Endodermal cell (in vitro differentiated cells): ENCODE results near the gene SDK1. TPM values are rescaled to one million over a fixed set of nuclear protein-coding genes. Genes with fewer than 3 reads are reported as not detected.

Experiments used
- DNase-seq: peaks from one replicate; pipeline ENCODE4 v3.0.0-alpha.2; 2017
- H3K27ac ChIP-seq: 2 replicates; pipeline ENCODE4 v1.5.1; 2013; ENCODE audit warnings: mild to moderate bottlenecking, low read depth, low read length, moderate library complexity
- H3K27me3 ChIP-seq: 2 replicates; pipeline ENCODE4 v1.6.1; 2013; ENCODE audit warnings: mild to moderate bottlenecking, low read length, moderate library complexity; ENCODE audit not compliant: insufficient read depth, control insufficient read depth, poor library complexity, severe bottlenecking
- H3K36me3 ChIP-seq: 2 replicates; pipeline ENCODE4 v1.7.0; 2013; ENCODE audit warnings: mild to moderate bottlenecking, low read length, moderate library complexity; ENCODE audit not compliant: control insufficient read depth, insufficient read depth
- H3K4me1 ChIP-seq: one replicate; pipeline ENCODE4 v1.7.0; 2013; ENCODE audit warnings: low read length; ENCODE audit not compliant: control insufficient read depth, insufficient read depth
- H3K4me3 ChIP-seq: 2 replicates; pipeline ENCODE4 v1.5.1; 2013; ENCODE audit warnings: mild to moderate bottlenecking, low read length, moderate library complexity
- H3K9ac ChIP-seq: 2 replicates; pipeline ENCODE4 v1.6.1; 2013; ENCODE audit warnings: mild to moderate bottlenecking, low read length, moderate library complexity; ENCODE audit not compliant: poor library complexity, severe bottlenecking; ENCODE audit errors: extremely low read depth
- H3K9me3 ChIP-seq: 2 replicates; pipeline ENCODE4 v1.6.1; 2013; ENCODE audit warnings: mild to moderate bottlenecking, low read length, moderate library complexity; ENCODE audit not compliant: control insufficient read depth
- H3K27ac Mint-ChIP-seq: 2 replicates; pipeline ENCODE4 v1.8.0; 2020; ENCODE audit warnings: mixed read lengths
- H3K27me3 Mint-ChIP-seq: 2 replicates; pipeline ENCODE4 v1.8.0; 2021; ENCODE audit warnings: mild to moderate bottlenecking, mixed read lengths; ENCODE audit not compliant: insufficient read depth
- H3K36me3 Mint-ChIP-seq: 2 replicates; pipeline ENCODE4 v1.8.0; 2020; ENCODE audit warnings: low read depth, mixed read lengths
- H3K4me1 Mint-ChIP-seq: 2 replicates; pipeline ENCODE4 v1.8.0; 2020; ENCODE audit warnings: mixed read lengths
- H3K4me3 Mint-ChIP-seq: 2 replicates; pipeline ENCODE4 v1.8.0; 2020; ENCODE audit warnings: mild to moderate bottlenecking, moderate library complexity, mixed read lengths
- H3K9me3 Mint-ChIP-seq: 2 replicates; pipeline ENCODE4 v1.8.0; 2020; ENCODE audit warnings: mild to moderate bottlenecking, mixed read lengths
- CTCF ChIP-seq: fragments of 200-600 bp; sonication (generic); conservative IDR thresholded peaks from 2 replicates; pipeline ENCODE4 v1.5.0; 2021; ENCODE audit warnings: antibody characterized with exemption, mild to moderate bottlenecking
- WGBS, 2 experiments: methylation state at CpG; one replicate each; pipeline versions ENCODE4 v1.1.5 to v1.1.7; 2013; ENCODE audit warnings: missing lambda C conversion rate in 2 of 2, mixed read lengths in 1 of 2; ENCODE audit not compliant: insufficient coverage in 1 of 2, insufficient read length in 1 of 2; 5-methylcytosine and 5-hydroxymethylcytosine counted together
- total RNA-seq, 2 donors: library from RNA; stranded (reverse); fragmentation: NEBNext Ultra II Directional in 1 of 2; extraction: Animal tissue kit (Norgen Biotek cat#: 25700) in 1 of 2; gene quantifications; 2 replicates in 1 of 2; 3 replicates in 1 of 2; pipeline ENCODE4 v1.2.1, GENCODE V29; 2021

Gene SDK1
- total RNA-seq, 2 donors from 2014 or later: 22.7 to 23.1 TPM

- Histone ChIP-seq H3K36me3 (no peaks in the 10 kb centered on the region), H3K9me3 (no peaks in the 10 kb centered on the region), H3K27me3 (no peaks in the 10 kb centered on the region), H3K9ac (no peak overlapping the region), H3K4me1 (no peaks in the 10 kb centered on the region), H3K27ac (no peak overlapping the region), H3K4me3 (no peak overlapping the region)
- Mint-ChIP-seq H3K4me3 (no peak overlapping the region), H3K27me3 (no peaks in the 10 kb centered on the region), H3K4me1 (peaks cover 9% of the 10 kb centered on the region), H3K9me3 (no peaks in the 10 kb centered on the region), H3K36me3 (peaks cover 7% of the 10 kb centered on the region), H3K27ac (no peak overlapping the region)
- TF ChIP-seq CTCF: no peak
- 83 to 84% methylated on average over 6 to 18 of the region's 18 CpGs for WGBS, 2 experiments
- no peak for DNase-seq
These were observed 848.2 kb downstream of the SDK1 start for GRCh38 chr7:4149236-4149635.

GRCh38 chr7:4149645-4150044, 848.6 kb downstream of the SDK1 start:
- Histone ChIP-seq H3K9ac (no peak overlapping the region), H3K27me3 (no peaks in the 10 kb centered on the region), H3K27ac (no peak overlapping the region), H3K9me3 (no peaks in the 10 kb centered on the region), H3K36me3 (no peaks in the 10 kb centered on the region), H3K4me3 (no peak overlapping the region), H3K4me1 (no peaks in the 10 kb centered on the region)
- Mint-ChIP-seq H3K9me3 (no peaks in the 10 kb centered on the region), H3K27me3 (no peaks in the 10 kb centered on the region), H3K27ac (no peak overlapping the region), H3K4me1 (peaks cover 6% of the 10 kb centered on the region), H3K4me3 (no peak overlapping the region), H3K36me3 (peaks cover 7% of the 10 kb centered on the region)
- WGBS, 2 experiments: 90 to 100% methylated on average over 6 to 11 of the region's 11 CpGs
- DNase-seq: no peak
- no peak for TF ChIP-seq CTCF

GRCh38 chr7:4150731-4151130, 849.7 kb downstream of the SDK1 start:
- Mint-ChIP-seq H3K9me3 (no peaks in the 10 kb centered on the region), H3K36me3 (peaks cover 7% of the 10 kb centered on the region), H3K4me3 (no peak overlapping the region), H3K27ac (no peak overlapping the region), H3K4me1 (no peaks in the 10 kb centered on the region), H3K27me3 (no peaks in the 10 kb centered on the region)
- Histone ChIP-seq H3K9ac (no peak overlapping the region), H3K9me3 (no peaks in the 10 kb centered on the region), H3K4me3 (no peak overlapping the region), H3K36me3 (no peaks in the 10 kb centered on the region), H3K27ac (no peak overlapping the region), H3K4me1 (no peaks in the 10 kb centered on the region), H3K27me3 (no peaks in the 10 kb centered on the region)
- no peak for DNase-seq
- TF ChIP-seq CTCF: no peak
- WGBS, 2 experiments: 95 to 100% methylated on average over 5 to 9 of the region's 9 CpGs
